Coronary artery (tissue), 2 donors: ENCODE data around the gene ZNF684.
"Not testable (repeated sequence)": the region's sequence is repeated elsewhere in the genome, so short reads cannot be mapped to it uniquely, and the experiment has no call there.

Source experiments
- DNase-seq: peaks from one replicate; pipeline ENCODE4 v3.0.0-alpha.2; 2017; ENCODE audit warnings: low spot score
- H3K27ac ChIP-seq, 2 donors: fragments of 200-600 bp; sonication (generic); one replicate each; pipeline ENCODE4 v1.5.1; 2016 to 2019
- H3K4me3 ChIP-seq: fragments of 200-600 bp; sonication (generic); 2 replicates; pipeline ENCODE4 v1.5.1; 2016; ENCODE audit warnings: mild to moderate bottlenecking, moderate library complexity
- TF ChIP-seq, protein P1 (sequence below): fragments of 200-600 bp; sonication (generic); IDR thresholded peaks from one replicate; pipeline ENCODE4 v1.5.1; 2019; ENCODE audit warnings: antibody characterized with exemption

Gene ZNF684

DNA sequence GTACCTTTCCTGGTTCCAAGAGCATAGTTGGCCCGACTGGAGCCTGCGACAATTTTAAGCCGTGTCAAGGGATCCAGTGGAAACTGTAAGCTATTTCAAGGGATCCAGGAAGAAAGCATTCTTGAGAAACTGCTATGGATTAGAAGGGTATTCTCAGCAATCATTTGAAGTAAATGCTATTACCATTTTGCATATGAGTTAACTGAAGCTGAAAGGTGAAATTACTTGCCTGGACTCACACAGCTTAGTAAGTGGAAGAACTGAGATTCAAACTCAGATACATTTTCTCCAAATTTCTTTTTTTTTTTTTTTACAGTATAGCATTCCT, 589 bp downstream of the ZNF684 start:
- Histone ChIP-seq H3K27ac (peak overlapping the region; percentile 85 to 87), H3K4me3 (peak overlapping the region; percentile 84)
- no peak for DNase-seq
- TF ChIP-seq, protein P1, sequence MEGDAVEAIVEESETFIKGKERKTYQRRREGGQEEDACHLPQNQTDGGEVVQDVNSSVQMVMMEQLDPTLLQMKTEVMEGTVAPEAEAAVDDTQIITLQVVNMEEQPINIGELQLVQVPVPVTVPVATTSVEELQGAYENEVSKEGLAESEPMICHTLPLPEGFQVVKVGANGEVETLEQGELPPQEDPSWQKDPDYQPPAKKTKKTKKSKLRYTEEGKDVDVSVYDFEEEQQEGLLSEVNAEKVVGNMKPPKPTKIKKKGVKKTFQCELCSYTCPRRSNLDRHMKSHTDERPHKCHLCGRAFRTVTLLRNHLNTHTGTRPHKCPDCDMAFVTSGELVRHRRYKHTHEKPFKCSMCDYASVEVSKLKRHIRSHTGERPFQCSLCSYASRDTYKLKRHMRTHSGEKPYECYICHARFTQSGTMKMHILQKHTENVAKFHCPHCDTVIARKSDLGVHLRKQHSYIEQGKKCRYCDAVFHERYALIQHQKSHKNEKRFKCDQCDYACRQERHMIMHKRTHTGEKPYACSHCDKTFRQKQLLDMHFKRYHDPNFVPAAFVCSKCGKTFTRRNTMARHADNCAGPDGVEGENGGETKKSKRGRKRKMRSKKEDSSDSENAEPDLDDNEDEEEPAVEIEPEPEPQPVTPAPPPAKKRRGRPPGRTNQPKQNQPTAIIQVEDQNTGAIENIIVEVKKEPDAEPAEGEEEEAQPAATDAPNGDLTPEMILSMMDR = no peak

DNA sequence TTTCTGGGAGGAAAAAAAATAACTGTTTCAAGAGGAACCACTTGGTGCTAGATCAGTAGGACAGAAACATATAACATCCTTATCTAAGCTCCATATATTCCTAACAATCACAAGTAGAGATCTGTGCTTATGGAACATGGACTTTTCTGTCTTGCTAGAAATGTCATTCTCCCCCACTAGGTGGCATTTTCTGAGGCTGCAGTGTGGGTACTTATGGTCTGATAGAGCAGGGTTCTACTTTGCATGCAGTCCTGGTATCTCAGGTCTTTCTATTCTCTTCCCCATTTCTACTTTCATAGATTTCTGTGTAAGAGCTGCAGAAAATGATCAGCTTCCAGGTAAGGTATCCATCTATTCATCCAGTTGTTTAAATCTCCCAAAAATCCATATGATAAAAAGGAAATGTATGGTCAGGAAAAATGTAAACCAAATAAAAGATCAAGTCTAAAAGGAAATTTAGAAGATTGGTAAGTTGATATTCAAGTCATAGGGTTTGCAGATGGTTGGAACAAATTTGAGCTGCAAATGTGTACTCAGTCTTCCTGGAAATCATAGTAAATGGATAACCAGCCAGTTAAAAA, 1.5 kb downstream of the ZNF684 start:
- no peak overlapping the region for H3K4me3 ChIP-seq
- H3K27ac ChIP-seq = no peak overlapping the region
- TF ChIP-seq, protein P1 = no peak
- DNase-seq = no peak

DNA sequence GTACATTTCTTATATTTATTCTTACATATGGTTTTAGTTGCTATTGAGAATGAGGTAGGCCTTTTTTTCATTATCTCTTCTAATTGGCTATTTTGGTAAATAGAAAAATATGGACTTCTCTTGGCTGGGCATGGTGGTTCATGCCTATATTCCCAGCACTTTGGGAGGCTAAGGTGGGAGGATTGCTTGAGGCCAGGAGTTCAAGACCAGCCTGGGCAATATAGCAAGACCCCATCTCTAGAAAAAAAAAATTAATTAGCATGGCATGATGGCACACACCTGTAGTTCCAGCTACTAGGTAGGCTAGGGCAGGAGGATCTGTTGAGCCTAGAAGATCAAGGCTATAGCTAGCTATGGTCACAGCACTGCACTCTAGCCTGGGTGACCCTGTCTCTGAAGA, 3.2 kb downstream of the ZNF684 start:
- TF ChIP-seq, protein P1 = no peak
- DNase-seq = no peak
- Histone ChIP-seq H3K27ac (no peak overlapping the region), H3K4me3 (no peak overlapping the region)

DNA sequence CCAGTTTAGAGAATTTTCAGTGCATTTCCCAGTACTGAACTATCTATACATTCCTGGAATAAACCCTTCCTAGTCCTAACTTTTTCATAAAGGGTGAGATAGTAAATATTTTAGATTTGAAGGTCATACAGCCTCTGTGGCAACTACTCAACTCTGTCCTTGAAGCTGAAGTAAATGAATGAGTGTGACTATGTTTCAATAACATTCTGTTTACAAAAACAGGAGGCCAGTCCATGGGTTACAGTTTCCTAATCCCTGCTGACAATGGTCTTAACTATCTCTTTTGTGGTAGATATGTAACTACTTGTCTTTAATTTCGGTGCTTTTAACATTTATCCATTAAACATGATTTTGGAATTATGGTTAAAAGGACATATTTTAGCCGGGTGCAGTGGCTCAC, 4.3 kb downstream of the ZNF684 start:
- DNase-seq = no peak
- Histone ChIP-seq H3K4me3 (no peak overlapping the region), H3K27ac (no peak overlapping the region)
- TF ChIP-seq, protein P1 = no peak

DNA sequence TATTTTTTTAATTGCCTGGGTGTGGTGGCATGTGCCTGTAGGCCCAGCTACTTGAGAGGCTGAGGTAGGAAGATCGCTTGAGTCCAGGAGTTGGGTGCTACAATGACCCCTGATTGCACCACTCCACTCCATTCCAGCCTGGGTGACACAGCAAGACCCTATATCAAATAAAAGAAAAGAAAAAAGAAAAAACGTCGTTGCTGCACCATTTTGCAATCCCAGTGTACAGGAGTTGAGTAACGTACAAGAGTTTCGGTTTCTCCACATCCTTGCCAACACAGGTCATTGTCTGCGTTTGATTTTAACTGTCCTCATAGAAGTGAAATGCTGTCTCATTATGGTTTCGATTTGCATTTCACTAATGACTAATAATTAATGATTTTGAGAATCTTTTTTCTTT, 7.9 kb downstream of the ZNF684 start:
- Histone ChIP-seq H3K4me3 (no peak overlapping the region), H3K27ac (no peak overlapping the region)
- DNase-seq = no peak
- TF ChIP-seq, protein P1 = no peak

DNA sequence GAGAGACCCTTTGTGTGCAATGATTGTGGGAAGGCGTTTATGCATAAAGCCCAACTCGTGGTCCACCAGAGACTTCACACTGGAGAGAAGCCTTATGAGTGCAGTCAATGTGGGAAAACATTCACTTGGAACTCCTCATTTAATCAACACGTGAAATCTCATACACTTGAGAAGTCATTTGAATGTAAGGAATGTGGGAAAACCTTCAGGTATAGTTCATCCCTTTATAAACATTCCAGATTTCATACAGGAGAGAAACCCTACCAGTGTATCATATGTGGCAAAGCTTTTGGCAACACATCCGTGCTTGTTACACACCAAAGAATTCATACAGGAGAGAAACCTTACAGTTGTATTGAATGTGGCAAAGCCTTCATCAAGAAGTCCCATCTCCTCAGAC, 15.5 kb downstream of the ZNF684 start:
- no peak for DNase-seq
- no peak overlapping the region for H3K27ac ChIP-seq
- no peak overlapping the region for H3K4me3 ChIP-seq
- TF ChIP-seq, protein P1 = no peak

DNA sequence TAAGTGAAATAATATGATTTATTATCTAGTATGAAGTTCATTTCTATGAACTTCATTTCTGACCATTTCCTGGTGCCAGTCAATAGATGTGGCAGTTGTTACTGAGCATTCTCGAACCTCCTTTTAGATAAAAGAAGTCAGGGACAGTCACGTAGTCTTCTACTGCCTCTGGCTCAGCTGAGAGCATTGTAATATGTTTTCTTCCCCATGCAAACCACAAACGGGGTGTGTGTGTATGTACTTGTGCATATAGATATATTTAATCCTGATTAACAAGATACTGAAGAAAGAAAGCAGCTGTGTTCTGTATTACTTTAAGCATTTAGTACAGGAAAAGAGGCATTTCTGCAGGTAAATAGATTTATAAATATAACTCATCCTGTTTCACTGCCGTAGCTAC, 21.6 kb downstream of the ZNF684 start:
- no peak overlapping the region for H3K4me3 ChIP-seq
- TF ChIP-seq, protein P1 = no peak
- no peak overlapping the region for H3K27ac ChIP-seq
- no peak for DNase-seq

DNA sequence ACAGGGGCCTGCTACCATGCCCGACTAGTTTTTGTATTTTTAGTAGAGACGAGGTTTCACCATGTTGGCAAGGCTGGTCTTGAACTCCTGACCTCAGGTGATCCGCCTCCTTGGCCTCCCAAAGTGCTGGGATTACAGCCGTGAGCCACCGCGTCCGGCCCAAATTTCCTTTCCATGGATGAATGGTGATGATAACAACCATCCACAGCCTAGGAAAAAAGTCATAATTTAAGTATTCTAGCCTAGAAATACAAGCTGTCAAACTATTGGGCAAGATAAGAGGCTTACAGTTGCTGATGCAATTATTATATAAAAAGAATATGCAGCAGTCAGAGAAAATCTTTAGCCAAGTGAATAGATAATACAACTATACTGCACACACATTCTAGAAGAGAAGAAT, 23.4 kb downstream of the ZNF684 start:
- not testable (repeated sequence) for DNase-seq, H3K4me3 ChIP-seq, H3K27ac ChIP-seq
